ENCODE data around the gene DCANP1.

- TF ChIP-seq POLR2AphosphoS5 (IDR thresholded peaks at IDR 0.05; ENCODE audit: borderline replicate concordance, low read depth, low read length), result no peak
- TF ChIP-seq EZH2 (IDR thresholded peaks at IDR 0.05), result no peak
- TF ChIP-seq FOXP2 (optimal IDR thresholded peaks at IDR 0.05; ENCODE audit: control extremely low read depth, extremely low read length, insufficient read depth), result no peak
Observed at GRCh38 chr5:135396459-135397055, 50.6 kb downstream of the DCANP1 start.
